ENCODE results near the gene UBR3.

The UBR3 gene

GRCh38 chr2:169961911-169962310 is 134.7 kb downstream of the UBR3 start:
- no peak for DNase-seq

- no peak for DNase-seq
Observed at GRCh38 chr2:169963786-169964185, 136.5 kb downstream of the UBR3 start.

GRCh38 chr2:169964740-169965139 is 137.5 kb downstream of the UBR3 start:
- DNase-seq, result no peak

- no peak for DNase-seq
Observed at GRCh38 chr2:169965495-169965894, 138.2 kb downstream of the UBR3 start.

GRCh38 chr2:169966454-169966853 is 139.2 kb downstream of the UBR3 start:
- no peak for DNase-seq

- DNase-seq, result no peak
Observed at GRCh38 chr2:169968743-169969142, 141.5 kb downstream of the UBR3 start.

GRCh38 chr2:169975221-169975620 is 148.0 kb downstream of the UBR3 start:
- no peak for DNase-seq

GRCh38 chr2:169976335-169976851 is 149.1 kb downstream of the UBR3 start:
- DNase-seq, result no peak

GRCh38 chr2:169977530-169977929 is 150.3 kb downstream of the UBR3 start:
- DNase-seq, result no peak

- no peak for DNase-seq
Observed at GRCh38 chr2:169978402-169979017, 151.3 kb downstream of the UBR3 start.

- no peak for DNase-seq
Observed at GRCh38 chr2:169979025-169979424, 151.8 kb downstream of the UBR3 start.

GRCh38 chr2:169980001-169980400 is 152.7 kb downstream of the UBR3 start:
- no peak for DNase-seq

- DNase-seq, result no peak
Observed at GRCh38 chr2:169980643-169981042, 153.4 kb downstream of the UBR3 start.

- no peak for DNase-seq
Observed at GRCh38 chr2:169982929-169983328, 155.7 kb downstream of the UBR3 start.

GRCh38 chr2:169983506-169983905 is 156.3 kb downstream of the UBR3 start:
- no peak for DNase-seq

GRCh38 chr2:169984145-169984544 is 156.9 kb downstream of the UBR3 start:
- no peak for DNase-seq

GRCh38 chr2:169994752-169995151 is 167.5 kb downstream of the UBR3 start:
- DNase-seq, result no peak

GRCh38 chr2:169997140-169997887 is 170.1 kb downstream of the UBR3 start:
- no peak for DNase-seq

- no peak for DNase-seq
Observed at GRCh38 chr2:169999054-169999453, 171.8 kb downstream of the UBR3 start.

- no peak for DNase-seq
Observed at GRCh38 chr2:170002096-170002495, 174.8 kb downstream of the UBR3 start.

GRCh38 chr2:170005702-170006101 is 178.4 kb downstream of the UBR3 start:
- DNase-seq, result no peak

GRCh38 chr2:170006587-170007325 is 179.5 kb downstream of the UBR3 start:
- DNase-seq, result no peak

- no peak for DNase-seq
Observed at GRCh38 chr2:170009209-170009608, 182.0 kb downstream of the UBR3 start.

GRCh38 chr2:170012773-170013172 is 185.5 kb downstream of the UBR3 start:
- no peak for DNase-seq
